Colonic mucosa (tissue), 4 donors: ENCODE data around the gene ANKRD16. TPM values are rescaled to one million over a fixed set of nuclear protein-coding genes. Genes with fewer than 3 reads are reported as not detected.
"Not testable (repeated sequence)": the region's sequence is repeated elsewhere in the genome, so short reads cannot be mapped to it uniquely, and the experiment has no call there.

ENCODE experiments used
- DNase-seq: peaks from one replicate; pipeline ENCODE4 v3.0.0-alpha.2; 2020
- H3K27ac ChIP-seq: fragments of 200-600 bp; one replicate; pipeline ENCODE4 v1.8.0; 2021
- H3K27me3 ChIP-seq: fragments of 200-600 bp; one replicate; pipeline ENCODE4 v1.8.0; 2021
- H3K36me3 ChIP-seq: fragments of 200-600 bp; one replicate; pipeline ENCODE4 v1.8.0; 2021
- H3K4me1 ChIP-seq: fragments of 200-600 bp; one replicate; pipeline ENCODE4 v1.8.0; 2021; ENCODE audit warnings: mild to moderate bottlenecking
- H3K4me3 ChIP-seq: fragments of 200-600 bp; one replicate; pipeline ENCODE4 v1.8.0; 2021
- H3K9ac ChIP-seq, 2 donors: one replicate each; pipeline ENCODE4 v1.7.0; 2013; ENCODE audit warnings: control low read depth in 2 of 2, low read depth in 2 of 2, low read length in 2 of 2
- H3K9me3 ChIP-seq: fragments of 200-600 bp; one replicate; pipeline ENCODE4 v1.8.0; 2021
- intact Hi-C: fragments of 100-400 bp; cut with DNase I; formaldehyde crosslinking; loops from one replicate; pipeline ENCODE4 v1.14.1; 2022
- total RNA-seq, 2 donors: library from RNA; stranded (reverse); fragmentation: NEBNext Ultra II Directional in 1 of 2; extraction: Animal tissue kit (Norgen Biotek cat#: 25700) in 1 of 2; gene quantifications; one replicate each; pipeline ENCODE4 v1.2.1, GENCODE V29; 2021
- TF ChIP-seq, protein P1 (sequence below): fragments of 200-600 bp; IDR thresholded peaks from one replicate; pipeline ENCODE4 v1.8.0; 2022; ENCODE audit warnings: antibody characterized with exemption, mild to moderate bottlenecking
- donor health status: healthy.
- donor health status: DM: no; HTN: no; CAD: no.
- donor health status: DM: no; HTN: no; CAD: no.

ANKRD16 gene
- total RNA-seq, 2 donors from 2014 or later: 5.5 to 8.1 TPM

DNA sequence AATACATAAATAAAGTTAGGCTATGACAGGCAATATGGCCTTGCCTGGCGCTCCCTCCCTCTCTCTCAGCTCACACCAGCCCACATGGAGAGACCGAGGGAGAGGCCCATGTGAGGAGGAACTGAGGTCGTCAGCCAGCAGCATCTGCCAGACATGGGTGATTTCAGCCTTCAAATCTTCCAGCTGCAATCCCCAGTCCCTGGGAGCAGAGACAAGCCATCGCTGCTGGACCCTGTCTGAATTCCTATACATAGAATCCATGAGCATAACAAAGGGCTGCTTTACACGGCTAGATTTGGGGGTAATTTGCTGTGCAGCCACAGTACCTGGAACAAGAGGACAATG, 35.6 kb downstream of the ANKRD16 start:
- no peaks in the 10 kb centered on the region for H3K4me1 ChIP-seq
- no peaks in the 10 kb centered on the region for H3K27me3 ChIP-seq
- TF ChIP-seq, protein P1, sequence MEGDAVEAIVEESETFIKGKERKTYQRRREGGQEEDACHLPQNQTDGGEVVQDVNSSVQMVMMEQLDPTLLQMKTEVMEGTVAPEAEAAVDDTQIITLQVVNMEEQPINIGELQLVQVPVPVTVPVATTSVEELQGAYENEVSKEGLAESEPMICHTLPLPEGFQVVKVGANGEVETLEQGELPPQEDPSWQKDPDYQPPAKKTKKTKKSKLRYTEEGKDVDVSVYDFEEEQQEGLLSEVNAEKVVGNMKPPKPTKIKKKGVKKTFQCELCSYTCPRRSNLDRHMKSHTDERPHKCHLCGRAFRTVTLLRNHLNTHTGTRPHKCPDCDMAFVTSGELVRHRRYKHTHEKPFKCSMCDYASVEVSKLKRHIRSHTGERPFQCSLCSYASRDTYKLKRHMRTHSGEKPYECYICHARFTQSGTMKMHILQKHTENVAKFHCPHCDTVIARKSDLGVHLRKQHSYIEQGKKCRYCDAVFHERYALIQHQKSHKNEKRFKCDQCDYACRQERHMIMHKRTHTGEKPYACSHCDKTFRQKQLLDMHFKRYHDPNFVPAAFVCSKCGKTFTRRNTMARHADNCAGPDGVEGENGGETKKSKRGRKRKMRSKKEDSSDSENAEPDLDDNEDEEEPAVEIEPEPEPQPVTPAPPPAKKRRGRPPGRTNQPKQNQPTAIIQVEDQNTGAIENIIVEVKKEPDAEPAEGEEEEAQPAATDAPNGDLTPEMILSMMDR: no peak
- intact Hi-C loops: no loop called here
- no peak for DNase-seq
- H3K27ac ChIP-seq: no peak overlapping the region
- H3K36me3 ChIP-seq: no peaks in the 10 kb centered on the region
- no peak overlapping the region for H3K4me3 ChIP-seq
- no peak overlapping the region for H3K9ac ChIP-seq
- no peaks in the 10 kb centered on the region for H3K9me3 ChIP-seq

DNA sequence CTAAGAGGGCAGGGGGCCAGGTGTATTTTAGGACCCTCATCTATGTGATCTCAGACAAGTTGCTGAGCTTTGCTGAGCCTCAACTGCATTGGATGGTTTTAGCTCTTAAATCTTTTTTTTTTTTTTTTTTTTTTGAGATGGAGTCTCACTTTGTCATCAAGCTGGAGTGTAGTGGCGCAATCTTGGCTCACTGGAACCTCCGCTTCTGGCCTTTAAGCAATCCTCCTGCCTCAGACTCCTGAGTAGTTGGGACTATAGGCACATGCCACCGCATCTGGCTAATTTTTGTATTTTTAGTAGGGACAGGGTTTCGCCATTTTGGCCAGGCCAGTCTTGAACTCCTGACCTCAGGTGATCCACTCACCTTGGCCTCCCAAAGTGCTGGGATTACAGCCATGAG, 43.0 kb downstream of the ANKRD16 start:
- intact Hi-C loops, H3K4me3 ChIP-seq, H3K9ac ChIP-seq, H3K36me3 ChIP-seq, H3K27me3 ChIP-seq, H3K9me3 ChIP-seq, H3K4me1 ChIP-seq, H3K27ac ChIP-seq, DNase-seq: not testable (repeated sequence)

DNA sequence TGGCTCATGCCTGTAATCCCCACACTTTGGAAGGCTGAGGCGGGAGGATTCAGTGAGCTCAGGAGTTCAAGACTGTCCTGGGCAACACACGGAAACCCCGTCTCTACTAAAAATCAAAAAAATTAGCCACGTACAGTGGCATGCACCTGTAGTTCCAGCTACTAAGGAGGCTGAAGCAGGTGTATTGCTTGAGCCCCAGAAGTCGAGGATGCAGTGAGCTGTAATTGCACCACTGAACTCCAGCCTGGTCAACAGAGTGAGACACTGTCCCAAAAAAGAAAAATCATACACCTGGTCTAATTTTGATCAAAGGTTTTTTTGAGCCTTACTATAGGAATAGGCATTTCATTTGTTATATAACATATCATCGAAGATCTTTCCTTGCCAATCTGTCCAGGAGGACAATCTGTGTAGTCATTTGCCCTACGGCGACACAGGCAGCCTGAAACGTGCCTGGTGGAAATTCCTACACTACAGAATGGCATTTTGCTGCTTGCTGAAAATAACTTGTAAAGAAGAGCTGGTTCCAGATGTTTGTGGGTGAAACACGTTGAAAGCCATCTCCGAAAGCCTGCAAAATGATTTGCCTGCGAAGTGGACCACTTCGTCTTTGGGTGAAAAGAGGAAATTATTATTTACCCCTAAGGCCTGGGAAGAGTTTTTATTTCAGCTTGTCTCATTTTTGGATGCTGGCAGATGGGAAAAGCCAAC, 45.2 kb downstream of the ANKRD16 start:
- H3K27me3 ChIP-seq: no peaks in the 10 kb centered on the region
- no peaks in the 10 kb centered on the region for H3K9me3 ChIP-seq
- no peaks in the 10 kb centered on the region for H3K4me1 ChIP-seq
- TF ChIP-seq, protein P1: no peak
- H3K4me3 ChIP-seq: no peak overlapping the region
- H3K36me3 ChIP-seq: no peaks in the 10 kb centered on the region
- intact Hi-C loops: no loop called here
- DNase-seq: no peak
- H3K27ac ChIP-seq: no peak overlapping the region
- no peak overlapping the region for H3K9ac ChIP-seq

- Histone ChIP-seq H3K4me3 (no peak overlapping the region), H3K4me1 (no peaks in the 10 kb centered on the region), H3K27ac (no peak overlapping the region), H3K9ac (no peak overlapping the region), H3K9me3 (no peaks in the 10 kb centered on the region), H3K36me3 (no peaks in the 10 kb centered on the region), H3K27me3 (no peaks in the 10 kb centered on the region)
- TF ChIP-seq, protein P1: no peak
- no peak for DNase-seq
- intact Hi-C loops: no loop called here
Measured at GRCh38 chr10:5843686-5844344, 45.9 kb downstream of the ANKRD16 start.

GRCh38 chr10:5841965-5842364, 47.7 kb downstream of the ANKRD16 start:
- Histone ChIP-seq H3K4me3 (no peak overlapping the region), H3K27ac (no peak overlapping the region), H3K4me1 (no peaks in the 10 kb centered on the region), H3K9me3 (no peaks in the 10 kb centered on the region), H3K27me3 (no peaks in the 10 kb centered on the region), H3K9ac (no peak overlapping the region), H3K36me3 (no peaks in the 10 kb centered on the region)
- DNase-seq: no peak
- intact Hi-C loops: no loop called here
- TF ChIP-seq, protein P1: no peak
